ENCODE results near the gene HGFAC.

Gene HGFAC

DNA sequence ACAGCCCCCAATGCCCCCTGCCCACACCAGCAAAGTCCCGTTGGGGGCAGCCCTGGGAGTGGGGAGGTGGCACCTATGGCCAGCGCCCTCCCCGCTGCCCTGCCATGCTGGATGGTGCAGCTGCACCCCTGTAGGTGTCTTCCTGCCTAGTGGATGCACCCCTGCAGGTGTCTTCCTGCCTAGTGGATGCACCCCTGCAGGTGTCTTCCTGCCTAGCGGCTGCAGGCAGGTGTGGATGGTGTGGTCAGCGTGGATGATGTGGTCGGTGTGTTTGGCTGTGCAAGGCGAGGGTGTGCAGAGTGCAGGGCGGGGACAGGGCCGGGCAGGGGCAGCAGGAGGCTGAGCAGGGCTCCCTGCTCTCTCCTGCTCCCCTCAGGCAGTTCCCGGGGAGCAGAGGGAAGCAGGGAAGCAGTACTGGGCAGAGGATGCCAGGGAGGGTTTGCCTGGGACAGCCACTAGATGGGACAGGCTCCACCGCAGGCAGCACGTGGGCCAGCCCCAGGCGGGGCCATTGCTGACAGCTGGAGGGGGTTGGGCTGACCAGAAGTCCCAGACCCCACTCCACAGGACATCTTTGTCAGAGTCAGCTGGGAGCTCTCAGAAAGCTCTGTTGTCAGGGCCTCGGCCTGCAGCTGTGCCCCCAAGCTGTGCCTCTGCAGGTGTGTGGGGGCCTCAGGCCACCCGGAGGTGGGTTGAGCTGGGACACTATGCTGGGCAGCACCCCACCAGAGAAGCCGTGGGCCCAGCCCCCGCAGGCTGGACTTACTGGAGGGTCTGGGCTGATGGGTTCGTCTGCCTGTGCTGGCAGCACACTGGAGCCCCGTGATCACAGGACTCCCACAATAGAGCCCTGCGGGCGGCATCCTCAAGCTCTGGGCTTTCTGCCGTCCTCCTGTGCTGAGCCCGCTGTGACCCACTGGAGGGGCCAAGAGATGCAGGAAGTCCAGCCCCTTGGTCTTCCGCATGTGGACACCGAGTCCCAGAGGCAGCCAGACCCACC is 45.1 kb downstream of the HGFAC start:
- DNase-seq (ENCODE audit: low read depth), result no peak

DNA sequence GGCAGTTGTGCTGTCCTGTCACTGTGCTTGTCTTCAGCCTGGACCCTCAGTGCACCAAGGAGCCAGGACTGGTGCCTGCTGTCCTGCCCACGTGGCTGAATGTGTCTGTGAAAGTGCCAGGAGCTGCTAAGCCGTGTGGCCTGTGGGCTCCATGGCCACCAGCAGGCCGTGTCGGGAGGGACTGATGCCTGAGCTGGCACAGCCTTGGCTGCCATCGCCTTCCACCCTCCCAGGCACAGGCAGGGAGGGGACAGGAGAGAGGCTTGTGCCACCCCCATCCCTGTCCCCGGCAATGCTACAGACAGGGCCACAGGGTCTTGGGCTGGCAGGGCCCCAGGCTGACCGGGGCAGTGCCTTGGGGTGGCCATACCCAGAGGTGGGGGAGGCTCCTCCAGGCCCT is 46.1 kb downstream of the HGFAC start:
- no peak for DNase-seq (ENCODE audit: low read depth)

DNA sequence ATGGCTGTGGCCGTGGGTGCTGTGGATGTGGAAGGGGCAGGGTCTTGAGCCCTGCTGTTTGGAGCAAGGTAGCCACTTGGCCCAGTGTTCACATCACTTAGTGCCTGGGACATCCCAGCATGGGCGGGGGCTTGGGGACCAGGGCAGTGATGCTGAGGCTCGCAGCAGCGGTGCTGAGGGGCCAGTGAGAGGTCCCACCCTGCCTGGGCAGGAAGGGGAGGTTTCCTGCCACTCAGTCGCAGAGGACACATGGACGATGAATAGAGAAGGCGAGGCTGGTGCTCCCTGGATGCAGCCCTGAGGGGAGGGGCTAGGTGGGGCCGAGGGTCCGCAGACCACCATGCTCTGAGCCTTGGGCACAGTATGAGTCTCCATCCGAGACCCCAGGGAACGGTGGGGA is 47.1 kb downstream of the HGFAC start:
- DNase-seq (ENCODE audit: low read depth), result no peak

DNA sequence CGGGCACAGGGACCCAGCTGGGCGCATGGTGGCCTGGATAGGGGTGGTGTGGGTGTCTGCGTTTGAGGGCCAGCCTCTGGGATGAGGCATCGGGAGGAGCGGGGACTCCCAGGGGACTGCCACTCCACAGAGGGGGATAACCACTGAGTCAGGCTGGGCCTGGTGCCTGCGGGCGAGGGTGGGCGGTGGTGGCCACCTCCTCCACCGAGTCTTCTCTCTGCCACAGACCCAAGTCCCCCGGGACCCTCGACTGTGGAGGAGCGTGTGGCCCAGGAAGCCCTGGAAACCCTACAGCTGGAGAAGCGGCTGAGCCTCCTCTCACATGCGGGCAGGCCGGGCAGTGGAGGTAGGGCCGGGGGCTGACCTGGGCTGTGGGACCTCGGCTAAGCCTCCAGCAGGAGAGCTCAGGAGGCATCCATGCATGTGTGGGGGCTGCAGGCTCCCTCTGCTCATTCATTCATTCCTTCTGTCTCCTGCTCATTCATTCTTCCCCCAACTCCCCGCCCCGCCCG is 47.7 kb downstream of the HGFAC start:
- no peak for DNase-seq (ENCODE audit: low read depth)

- no peak for DNase-seq (ENCODE audit: low read depth)
These were observed 50.1 kb downstream of the HGFAC start for GRCh38 chr4:3491681-3492405.

- DNase-seq (ENCODE audit: low read depth), result no peak
These were observed 51.3 kb downstream of the HGFAC start for GRCh38 chr4:3492741-3493719.

DNA sequence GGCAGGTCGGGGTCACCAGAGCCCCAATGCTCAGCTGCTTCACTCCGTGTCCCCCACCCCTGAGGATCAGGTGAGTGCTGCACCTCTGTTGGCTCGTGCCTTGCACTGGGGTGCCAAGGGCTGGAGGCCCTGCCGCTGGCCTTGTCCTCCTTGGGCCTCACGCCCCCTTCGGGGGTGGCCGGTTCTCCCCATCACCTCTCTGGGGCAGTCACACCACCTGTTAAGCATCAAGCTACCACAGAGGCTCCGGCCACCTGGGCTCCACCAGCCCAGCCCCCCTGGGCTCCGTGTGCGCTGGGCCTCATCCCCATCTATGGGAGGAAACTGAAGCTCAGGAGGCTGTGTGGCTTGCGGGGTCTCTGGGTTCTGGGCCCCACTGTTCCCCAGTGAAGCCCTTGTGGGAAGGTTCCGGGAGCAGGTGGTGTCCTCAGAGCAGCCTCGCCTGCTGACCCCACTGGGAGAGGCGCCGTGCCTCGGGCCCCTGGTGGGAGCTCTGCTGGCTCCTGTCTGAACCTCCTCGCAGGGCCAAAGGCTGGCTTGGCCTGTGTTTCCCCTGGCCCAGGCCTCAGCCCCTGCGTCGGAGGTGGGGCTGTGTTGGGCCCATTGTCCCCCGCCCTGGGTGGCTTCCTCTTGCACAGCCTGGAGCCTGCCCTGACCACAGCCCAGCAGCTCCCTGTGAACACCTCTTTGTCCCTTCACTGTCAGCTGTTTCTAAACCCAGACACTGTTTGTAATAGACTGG is 52.1 kb downstream of the HGFAC start:
- no peak for DNase-seq (ENCODE audit: low read depth)

DNA sequence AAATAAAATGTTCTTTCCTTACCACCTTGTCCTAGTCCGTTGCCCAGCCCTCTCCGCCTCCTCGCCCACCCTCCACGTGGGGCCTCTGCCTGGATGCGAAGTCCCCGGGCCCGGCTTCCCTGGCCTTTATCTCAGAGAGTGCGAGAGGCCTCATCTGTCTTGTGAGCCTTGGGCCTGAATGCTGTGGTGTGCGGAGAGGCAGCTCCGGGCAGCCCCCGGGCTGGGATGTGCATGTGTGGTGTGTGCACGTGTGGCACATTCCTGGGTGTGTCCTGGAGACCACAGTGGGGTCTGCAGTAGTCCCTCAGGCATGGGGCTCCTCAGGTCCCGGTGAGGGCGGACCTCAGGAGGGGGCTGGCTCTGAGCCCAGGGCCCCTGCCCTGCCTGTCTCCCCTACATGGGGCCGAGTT is 52.7 kb downstream of the HGFAC start:
- DNase-seq (ENCODE audit: low read depth), result no peak

- DNase-seq (ENCODE audit: low read depth), result no peak
These were observed 53.6 kb downstream of the HGFAC start for GRCh38 chr4:3495204-3495975.

DNA sequence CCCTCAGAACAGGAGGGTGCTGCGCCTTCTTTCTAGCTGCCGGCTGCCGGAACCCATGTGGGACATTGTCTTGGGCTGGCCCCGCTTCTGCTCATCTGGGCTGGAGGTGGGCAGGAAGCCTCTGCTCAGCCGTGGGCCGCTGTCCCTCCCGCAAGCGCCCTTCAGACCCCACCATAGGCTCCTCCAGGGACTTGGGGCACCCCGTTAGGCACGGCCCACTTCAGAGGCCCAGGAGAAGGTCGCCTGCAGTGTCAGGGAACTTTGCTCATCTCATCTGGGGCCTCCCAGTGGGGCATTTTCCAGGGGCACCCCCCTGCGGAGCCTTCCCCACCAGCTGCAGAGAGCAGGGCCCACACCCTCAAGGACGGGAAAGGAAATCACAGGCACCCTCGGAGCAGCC is 54.3 kb downstream of the HGFAC start:
- no peak for DNase-seq (ENCODE audit: low read depth)

GRCh38 chr4:3497095-3497494 is 55.3 kb downstream of the HGFAC start:
- DNase-seq (ENCODE audit: low read depth), result no peak

DNA sequence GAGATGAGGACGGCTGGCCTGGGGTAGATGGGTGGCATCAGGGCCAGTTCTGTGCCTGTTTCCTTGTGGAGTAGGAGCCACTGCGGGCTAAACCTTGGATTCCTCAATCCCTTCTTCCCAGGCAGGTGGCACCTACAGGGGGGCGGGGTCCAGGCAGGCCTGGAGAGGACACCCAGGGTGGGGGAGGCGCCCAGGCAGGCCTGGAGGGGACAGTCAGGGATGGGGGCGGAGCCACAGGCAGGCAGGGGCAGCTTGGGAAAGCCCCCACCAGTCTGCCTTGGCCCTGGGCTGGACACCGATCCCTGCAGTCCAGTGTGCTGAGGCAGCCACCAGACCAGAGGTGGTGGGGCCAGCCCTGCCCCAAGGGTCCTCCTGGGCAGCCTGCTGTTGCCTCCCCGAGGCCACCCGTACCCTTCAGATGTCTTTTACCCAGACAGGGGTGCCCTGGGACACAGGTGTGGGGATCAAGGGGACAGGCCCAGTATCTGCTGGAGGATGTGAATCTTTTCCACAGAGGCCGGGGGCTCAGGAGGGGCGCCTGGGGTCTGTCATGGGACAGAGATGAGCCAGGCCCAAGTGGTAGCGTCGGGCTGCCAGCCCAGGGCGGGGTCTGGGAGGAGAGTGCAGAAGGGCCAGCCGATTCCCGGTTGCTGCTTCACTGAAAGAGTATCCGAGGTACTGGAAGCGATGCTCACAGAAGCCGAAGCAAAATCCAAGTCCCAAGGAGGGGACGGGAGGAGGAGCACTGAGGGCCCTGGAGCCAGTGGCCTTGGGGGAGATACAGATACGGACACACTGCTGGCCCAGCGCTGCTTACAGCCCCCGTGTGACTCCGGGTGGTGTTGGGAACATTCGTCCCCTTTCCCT is 56.0 kb downstream of the HGFAC start:
- DNase-seq (ENCODE audit: low read depth), result no peak

GRCh38 chr4:3498407-3498806 is 56.6 kb downstream of the HGFAC start:
- DNase-seq (ENCODE audit: low read depth), result no peak

Measured in stimulated activated CD8-positive, alpha-beta memory T cell treated with anti-CD3 and anti-CD28 coated beads, Interleukin-7, amount 100 ng/mL, for 24 hours (primary cell).